ENCODE results near the gene TMEM127.

DNA sequence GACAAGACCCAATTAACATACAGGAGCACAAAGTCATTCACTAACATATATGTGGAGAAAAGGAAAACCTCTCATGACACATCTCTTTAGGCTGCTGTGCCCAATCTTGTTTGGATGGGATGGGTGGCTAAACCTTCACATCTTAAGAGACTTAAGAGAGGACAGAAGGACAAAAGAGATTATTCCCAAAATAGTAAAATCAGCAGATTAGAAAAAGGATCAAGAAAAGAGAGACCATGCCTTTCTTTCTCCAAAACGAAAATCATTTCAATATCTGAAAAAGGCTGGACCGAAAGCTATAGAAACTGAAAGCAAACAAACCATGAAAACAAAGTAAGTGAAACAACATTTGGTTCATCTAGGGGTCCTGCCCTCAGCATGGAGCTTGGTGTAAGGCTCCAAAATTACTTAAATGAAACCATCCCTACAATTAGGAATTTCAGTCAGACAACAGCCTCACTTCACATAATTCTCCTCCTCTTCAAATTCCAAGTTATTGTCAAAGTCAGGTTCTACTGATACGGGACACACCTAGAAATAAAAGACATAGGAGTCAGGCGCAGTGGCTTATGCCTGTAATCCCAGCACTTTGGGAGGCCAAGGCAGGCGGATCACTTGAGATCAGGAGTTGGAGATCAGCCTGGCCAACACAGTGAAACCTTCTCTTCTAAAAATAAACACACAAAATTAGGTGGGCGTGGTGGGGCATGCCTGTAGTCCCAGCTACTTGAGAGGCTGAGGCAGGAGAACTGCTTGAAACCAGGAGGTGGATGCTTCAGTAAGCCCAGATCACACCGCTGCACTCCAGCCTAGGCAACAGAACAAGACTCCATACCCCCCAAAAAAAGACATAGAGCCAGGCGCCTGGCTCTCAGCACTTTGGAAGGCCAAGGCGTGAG is 62.4 kb downstream of the TMEM127 start:
- TF ChIP-seq, protein P1, sequence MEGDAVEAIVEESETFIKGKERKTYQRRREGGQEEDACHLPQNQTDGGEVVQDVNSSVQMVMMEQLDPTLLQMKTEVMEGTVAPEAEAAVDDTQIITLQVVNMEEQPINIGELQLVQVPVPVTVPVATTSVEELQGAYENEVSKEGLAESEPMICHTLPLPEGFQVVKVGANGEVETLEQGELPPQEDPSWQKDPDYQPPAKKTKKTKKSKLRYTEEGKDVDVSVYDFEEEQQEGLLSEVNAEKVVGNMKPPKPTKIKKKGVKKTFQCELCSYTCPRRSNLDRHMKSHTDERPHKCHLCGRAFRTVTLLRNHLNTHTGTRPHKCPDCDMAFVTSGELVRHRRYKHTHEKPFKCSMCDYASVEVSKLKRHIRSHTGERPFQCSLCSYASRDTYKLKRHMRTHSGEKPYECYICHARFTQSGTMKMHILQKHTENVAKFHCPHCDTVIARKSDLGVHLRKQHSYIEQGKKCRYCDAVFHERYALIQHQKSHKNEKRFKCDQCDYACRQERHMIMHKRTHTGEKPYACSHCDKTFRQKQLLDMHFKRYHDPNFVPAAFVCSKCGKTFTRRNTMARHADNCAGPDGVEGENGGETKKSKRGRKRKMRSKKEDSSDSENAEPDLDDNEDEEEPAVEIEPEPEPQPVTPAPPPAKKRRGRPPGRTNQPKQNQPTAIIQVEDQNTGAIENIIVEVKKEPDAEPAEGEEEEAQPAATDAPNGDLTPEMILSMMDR (IDR thresholded peaks at IDR 0.05): no peak
- TF ChIP-seq EZH2 (IDR thresholded peaks at IDR 0.05; ENCODE audit: borderline replicate concordance, insufficient read depth, low read depth, low read length, poor library complexity, severe bottlenecking): no peak
